Activated CD4-positive, alpha-beta T cell treated with anti-CD3 and anti-CD28 coated beads for 4 hours (primary cell): ENCODE data around the gene UNC93A.
"Not testable (repeated sequence)": the region's sequence is repeated elsewhere in the genome, so short reads cannot be mapped to it uniquely, and the experiment has no call there.

Experiments used
- DNase-seq, 2 donors: peaks; one replicate each; pipeline ENCODE4 v3.0.0-alpha.2; 2020

UNC93A gene

DNA sequence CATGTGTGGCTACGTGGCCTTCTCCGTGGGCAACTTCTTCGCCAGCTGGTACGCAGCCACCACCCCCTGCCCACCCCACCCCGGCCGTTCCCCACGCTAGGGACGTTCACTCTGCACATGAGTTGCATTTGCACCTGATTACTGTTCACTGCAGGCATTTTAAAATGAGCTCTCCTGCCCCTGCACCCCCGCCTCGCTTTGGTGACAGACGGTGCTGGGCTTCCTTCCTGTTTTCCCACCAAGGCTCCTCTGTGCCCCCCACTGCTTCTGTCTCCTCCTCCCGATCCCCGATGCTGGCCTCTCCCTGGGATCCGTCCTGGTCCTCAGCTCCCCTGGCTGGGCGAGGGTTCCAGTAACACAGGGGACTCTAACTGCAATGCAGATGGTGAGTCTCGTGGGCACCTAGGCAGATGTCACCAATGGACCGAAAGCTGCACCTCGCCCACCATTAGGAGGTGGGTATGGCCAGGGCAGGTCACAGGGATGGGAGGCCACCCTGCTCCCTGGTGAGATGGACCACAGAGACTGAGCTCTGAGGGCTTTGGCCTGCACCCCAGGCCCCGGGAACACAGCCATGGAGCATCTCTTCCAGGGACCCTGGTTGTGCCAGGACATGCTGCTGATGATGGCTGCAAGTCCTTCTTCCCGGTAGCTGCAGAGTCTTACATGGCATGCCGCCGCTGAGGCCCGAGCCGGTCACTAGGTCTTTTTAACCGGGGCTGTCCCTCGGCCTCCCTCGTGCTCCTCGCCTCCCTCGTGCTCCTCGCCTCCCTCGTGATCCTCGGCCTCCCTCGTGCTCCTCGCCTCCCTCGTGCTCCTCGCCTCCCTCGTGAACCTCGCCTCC is 3.8 kb downstream of the UNC93A start:
- no peak for DNase-seq

DNA sequence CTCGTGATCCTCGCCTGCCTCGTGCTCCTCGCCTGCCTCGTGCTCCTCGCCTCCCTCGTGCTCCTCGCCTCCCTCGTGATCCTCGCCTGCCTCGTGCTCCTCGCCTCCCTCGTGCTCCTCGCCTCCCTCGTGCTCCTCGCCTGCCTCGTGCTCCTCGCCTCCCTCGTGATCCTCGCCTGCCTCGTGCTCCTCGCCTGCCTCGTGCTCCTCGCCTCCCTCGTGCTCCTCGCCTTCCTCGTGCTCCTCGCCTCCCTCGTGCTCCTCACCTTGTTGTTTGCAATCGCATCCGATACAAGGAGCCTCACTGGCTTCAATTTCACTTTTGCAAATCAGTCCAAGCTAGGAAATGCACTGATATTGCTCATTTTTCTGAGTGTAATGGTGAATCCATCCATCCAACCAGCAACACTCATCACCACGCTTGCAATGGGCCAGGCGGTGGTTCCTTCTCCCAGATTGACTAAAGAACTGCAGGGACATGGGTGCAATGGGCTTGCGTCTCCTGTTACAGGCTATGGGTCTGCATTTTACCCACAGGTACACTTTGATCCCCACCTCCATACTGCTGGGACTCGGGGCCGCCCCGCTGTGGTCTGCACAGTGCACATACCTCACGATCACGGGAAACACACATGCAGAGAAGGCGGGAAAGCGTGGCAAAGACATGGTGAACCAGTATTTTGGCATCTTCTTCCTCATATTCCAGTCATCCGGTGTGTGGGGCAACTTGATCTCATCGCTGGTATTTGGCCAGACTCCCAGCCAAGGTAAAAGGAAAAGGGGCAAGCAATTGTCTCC is 4.6 kb downstream of the UNC93A start:
- no peak for DNase-seq

DNA sequence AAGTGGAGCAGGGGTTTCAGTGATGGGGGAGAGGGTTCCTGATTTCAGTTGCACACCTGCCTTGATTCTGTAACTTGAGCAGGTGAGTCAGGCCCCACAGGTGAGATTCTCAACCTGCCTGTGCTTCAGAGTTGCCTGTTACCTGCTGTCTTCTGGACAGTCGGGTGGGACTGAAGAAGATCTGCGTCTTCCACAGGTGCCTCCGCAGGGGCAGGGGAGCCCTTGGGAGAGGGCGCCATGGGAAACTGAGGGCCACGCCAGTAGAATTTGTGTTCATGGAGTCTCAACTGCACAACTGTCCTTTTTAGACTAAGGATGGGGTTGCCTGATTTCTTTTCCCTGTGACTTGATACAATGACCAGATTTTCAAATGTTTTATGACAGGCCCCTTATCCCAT is 5.2 kb downstream of the UNC93A start:
- DNase-seq = no peak

DNA sequence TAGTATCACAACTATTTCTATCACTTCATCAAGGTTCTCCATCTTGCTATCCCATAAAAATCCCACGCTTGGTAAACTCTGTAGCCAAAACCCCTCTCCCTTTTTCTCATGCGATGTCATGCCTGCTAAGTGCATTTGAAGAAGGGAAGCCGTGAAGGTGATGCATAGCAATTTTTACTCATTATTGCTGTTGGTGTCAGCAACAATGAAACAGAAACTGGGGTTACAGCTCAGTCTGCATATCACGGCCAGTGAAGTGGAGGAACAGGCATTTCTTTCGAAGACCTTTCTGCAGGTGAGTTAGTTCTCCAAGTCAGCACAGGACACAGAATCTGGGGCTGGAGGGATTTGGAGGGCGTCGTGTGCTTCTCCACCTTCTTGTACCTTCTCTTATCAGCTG is 5.8 kb downstream of the UNC93A start:
- DNase-seq = no peak

DNA sequence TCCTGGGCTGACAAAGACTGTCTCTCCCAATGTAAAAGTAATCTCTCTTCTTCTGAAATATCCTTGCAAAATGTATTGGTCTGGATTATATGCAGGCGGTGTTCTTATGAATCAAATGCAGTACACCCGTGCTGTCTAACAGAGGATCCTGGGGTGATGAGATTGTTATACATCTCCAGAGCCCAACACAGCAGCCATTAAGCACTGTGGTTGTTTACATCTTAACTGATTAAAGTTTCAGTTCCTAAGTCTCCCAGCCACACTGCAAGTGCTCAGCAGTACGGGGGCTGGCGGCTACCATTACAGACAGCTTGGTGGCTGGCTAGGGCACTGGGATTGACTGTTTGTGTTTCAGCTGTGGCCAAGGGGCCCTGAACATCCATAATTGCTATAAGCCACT is 7.0 kb downstream of the UNC93A start:
- no peak for DNase-seq

DNA sequence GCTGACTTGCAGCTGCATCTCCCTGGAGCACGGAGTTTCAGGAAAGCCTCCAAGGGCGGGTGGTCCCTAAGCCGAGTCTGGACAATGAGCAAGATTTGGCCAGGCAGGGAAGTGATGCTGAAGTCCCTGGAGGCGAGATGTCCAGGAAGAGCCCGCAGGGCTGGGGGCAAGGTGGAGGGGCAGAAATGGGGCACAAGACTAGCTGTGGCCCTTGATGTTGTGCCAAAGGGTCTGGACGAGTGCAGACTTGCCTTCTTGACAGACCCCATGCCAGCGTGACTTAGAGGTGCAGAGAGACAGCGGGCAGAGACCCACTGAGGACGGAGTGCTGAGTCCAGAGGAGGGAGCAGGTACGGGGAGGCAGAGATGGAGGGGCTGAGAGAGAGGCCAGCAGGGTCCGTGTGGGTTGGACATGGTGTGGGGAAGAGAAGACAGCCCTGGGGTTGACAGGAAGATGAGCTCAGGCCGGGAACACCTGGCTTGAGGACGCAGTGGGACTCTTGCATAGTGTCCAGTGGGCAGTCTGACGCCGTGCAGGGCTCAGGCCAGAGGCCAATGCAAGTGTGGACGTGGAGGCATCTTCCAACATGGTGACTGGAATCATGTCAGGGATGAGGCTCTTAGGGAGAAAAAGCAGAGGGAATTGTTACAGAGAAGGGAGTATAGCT is 8.7 kb downstream of the UNC93A start:
- no peak for DNase-seq

DNA sequence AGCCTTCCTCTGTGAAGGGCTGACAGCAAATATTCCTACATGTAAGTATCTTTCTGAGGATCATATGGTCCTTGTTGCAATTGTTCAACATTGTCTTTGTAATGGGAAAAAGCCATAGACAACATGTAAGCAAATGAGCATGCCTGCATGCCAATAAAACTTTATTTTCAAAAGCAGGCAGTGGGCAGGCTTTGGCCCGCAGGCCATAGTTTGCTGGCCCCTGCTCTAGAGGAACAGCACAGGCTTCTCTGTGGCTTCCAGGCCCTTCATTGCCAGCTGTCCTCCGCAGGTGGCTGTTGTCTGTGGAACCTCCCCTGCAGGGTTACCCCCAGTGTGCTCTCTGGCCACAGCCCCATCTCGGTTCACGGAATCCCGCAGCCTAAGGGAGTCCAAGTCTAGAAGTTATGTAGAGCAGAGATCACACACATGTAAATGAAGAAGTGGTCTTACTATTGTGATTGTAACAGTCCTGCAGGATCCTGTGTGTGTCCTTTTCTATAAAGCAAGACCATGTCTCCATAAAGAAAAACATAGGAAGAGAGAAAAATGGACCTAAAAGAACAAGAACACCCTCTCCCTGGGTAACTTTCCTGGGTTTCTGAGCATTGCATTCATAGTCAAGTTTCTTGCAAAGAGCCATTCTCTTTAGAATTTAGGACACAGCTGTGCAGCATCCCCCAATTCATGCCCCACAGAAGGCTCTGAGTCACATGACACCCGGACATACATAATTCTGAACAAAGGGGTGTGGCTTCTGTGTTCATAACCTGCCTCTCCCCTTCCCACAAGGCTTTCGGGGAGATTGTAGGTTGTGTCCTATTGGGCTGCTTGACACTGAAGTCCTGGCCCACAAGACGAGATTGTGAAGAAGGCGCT is 10.0 kb downstream of the UNC93A start:
- no peak for DNase-seq

DNA sequence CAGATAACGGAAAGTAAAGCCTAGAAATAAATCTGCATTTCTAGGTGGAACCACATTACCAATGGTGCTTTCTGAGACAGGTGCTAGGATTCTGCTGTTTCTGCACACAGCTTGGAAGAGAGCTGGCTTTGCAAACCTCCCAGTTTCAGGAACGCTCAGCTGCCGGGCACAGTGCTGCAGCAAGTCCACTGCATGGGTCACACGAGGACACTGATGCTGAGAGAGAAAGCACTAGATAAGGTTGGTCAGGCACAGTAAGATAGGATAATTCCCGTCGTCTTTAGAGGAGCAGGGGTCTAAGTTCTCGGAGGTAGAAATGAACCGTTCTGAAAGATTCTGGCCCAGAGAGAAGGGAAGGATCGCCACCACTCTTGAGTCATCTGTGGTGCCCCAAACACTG is 11.0 kb downstream of the UNC93A start:
- no peak for DNase-seq

DNA sequence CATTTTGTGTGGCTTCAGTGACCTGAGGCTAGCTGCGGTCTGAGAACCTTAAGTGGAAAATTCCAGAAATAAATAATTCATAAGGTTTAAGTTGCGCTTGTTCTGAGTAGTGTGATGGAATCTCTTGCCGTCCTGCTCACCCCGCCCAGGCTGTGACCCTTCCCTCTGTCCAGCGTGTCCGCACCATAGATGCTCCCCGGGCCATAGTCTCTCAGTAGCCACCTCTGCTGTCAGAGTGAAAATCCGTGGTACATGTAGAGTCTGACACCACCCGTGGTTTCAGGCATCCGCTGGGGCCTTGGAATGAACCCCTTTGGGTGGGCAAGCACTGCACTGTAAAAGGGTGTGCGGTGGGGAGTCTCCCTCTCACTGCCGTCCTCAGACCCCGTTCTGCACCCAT is 11.7 kb downstream of the UNC93A start:
- no peak for DNase-seq

DNA sequence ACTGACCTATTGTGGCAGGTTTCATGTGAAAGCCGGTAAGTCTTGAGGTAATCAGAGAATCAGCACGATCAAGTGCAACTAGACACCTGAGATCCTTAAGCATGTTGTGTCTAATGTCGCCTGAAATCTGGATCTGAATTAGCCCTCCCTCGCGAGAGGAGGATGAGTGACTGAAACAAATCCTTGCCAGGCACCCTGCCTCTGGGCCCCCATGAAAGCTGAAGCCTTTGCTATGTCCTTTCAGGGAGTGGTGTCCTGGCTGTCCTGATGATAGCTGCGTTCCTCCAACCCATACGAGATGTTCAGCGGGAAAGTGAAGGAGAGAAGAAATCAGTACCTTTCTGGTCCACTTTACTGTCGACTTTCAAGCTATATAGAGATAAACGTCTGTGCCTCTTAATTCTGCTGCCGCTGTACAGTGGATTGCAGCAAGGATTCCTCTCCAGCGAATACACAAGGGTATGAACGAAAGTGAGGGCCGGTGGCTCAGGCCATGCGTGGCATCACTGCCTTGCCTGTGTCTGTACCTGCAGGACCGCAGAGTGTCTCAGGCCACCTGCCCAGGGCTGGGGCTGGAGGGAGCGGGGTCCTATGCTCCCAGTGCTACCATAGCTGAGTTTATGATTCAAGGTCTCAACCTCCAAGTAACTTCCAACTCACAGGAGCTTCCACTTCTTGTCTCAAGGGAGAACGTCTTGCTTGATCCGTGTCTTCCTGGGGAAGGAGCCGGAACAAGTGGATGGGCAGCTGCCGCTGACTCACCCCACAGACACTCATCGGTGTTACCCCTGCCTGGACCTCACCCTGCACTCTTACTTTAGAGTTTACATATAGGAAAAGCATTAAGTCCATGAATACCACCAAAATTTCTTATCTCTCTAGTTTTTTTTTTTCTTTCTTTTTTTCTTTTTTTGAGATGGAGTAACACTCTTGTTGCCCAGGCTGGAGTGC is 12.8 kb downstream of the UNC93A start:
- no peak for DNase-seq

DNA sequence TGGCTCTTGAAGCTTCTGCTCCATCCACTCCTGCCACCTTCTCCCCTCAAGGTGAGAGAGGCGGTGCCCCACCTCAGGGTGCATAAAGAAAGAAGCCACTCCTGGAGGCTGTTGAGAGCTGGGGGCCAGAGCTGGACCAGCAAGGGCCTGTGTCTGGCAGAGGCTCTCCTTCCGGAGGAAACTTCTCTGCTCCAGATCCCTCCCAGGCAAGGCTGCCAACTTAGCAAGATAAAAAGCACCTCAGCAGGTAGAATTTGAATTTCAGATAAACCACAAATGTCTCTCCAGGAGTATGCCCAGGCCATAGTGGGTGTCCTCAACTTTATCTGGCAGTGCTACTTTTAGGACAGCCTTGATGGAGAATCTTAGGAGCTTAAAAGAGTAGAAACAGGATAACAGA is 13.8 kb downstream of the UNC93A start:
- no peak for DNase-seq

DNA sequence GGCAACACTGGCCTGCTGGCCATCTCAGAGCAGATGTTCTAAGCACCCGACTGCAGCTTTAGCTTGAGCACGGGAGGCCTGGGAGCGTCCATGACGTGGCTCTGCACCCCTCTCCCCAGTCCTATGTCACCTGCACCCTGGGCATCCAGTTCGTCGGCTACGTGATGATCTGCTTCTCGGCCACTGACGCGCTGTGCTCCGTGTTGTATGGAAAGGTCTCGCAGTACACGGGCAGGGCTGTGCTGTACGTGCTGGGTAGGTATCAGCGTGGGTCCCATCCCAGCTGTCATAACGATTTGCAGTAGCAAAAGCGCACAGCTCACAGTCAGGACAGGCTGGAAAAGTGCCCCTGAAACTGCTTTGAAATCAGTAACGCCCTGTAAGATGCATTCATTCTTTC is 14.7 kb downstream of the UNC93A start:
- DNase-seq = no peak

DNA sequence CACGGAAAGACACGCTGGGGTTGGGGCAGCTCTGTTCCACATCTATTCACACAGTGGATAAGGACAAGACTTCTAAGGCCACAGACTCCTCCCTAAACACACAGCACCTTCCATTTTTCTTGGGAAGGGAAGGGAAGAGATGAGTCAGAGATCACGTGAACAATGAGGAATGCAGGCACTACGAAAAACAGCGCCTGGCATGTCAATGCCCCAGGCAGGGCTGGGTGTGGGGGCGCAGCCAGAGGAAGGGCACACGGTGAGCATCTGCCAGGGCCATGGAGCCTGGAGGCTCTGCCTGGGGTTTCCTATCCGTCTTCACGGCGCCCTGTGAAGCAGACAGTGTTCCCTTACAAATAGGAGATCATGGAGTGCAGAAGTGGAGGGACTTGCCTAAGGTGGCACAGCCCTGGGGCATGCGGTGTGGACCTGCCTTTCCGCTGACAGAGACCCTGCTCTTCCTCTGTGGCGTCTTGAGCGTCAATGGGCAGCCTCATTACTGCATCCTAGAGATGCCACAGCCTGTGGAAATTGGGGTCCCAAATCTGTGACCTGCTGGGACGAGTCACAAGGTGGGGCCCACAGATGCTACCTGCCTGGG is 15.4 kb downstream of the UNC93A start:
- DNase-seq = no peak

DNA sequence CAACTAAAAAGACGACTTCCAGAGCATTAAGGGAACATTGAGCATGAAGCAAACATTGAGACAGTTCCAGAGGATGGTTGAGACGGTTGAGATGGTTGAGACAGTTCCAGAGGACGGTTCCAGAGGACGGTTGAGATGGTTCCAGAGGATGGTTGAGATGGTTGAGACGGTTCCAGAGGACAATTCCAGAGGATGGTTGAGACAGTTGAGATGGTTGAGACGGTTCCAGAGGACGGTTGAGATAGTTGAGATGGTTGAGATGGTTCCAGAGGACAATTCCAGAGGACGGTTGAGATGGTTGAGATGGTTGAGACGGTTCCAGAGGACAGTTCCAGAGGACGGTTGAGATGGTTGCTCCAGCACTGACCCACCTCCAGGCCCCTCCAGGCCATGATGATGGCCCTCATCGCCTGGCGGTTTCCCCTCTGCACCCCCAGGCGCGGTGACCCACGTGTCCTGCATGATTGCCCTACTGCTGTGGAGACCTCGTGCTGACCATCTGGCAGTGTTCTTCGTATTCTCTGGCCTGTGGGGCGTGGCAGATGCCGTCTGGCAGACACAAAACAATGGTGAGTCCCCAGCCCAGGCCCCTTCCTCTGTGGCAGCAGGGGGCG is 16.3 kb downstream of the UNC93A start:
- no peak for DNase-seq

DNA sequence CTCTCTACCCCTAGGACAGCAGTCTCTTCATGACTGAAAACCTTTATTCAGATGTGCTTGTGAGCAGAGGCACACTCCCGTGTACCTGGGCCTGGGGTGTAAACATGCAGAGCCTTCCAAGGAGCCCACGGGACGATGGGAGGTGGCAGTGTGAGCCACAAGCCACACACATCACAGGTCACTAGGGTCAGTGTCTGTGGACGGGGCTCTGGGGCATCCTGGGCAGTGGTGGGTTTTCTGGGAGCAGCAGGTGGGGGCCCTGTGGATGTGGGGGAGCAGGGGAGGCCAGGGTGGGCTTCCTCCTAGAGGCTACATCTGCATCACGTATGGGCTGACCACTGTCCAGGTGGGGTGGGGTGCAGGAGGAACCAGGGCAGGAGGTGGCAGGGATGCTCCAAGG is 17.1 kb downstream of the UNC93A start:
- no peak for DNase-seq

DNA sequence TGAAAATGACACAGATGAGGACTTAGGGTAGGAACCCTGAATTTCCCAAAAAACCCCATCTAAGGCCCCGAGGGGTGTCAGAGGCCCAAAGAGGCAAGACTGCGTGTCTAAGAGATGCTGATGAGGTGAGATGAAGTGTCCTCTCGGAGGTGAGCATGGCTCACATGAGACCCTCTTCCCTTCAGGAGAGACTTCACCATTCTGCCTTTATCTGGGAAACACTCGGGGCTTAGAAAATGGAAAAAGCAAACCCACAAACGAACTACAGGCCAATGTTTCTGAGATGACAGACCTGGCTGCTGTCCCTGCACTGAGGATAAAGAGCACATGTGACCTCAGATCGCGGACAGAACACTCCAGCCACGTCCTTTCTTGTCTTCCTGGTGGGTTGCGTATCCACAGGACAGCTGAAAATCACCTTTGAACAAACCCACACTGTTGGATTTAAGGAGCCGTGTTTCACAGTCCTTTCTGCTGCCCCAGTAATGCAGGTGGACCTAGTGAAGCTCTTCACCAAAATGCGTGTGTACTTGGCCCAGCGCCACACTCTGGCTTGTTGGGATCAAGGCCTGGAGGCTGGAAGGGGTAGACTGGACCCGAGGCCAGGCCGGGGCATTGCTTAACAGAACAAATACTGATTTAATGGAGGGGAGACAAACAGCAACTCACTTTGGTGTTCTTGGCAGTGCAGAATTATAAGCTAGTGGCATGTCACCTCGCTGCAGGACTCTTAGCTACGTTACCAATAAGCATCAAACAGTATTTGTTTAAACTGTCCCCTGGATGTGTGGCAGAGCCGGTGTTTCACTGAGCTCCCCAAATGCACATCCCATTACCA is 18.5 kb downstream of the UNC93A start:
- DNase-seq = not testable (repeated sequence)

DNA sequence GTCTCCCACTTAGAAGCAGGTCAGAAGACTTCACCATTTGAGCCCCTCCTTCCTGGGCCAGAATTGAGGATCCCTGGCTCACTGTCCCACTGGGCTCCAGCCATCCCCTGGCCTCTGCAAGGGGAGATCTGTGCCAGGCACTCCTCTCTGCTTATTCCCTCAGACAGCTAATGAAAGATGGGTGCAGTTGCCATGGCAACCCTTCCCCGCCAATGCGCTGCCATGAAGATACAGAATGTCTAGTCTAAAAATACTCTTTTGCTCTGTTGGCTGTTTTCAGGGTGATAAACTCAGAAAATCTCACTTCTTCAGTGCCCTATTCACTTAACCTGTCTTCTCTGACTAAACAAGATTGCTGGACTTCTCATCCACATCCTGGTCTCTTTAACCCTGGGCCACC is 20.2 kb downstream of the UNC93A start:
- no peak for DNase-seq

DNA sequence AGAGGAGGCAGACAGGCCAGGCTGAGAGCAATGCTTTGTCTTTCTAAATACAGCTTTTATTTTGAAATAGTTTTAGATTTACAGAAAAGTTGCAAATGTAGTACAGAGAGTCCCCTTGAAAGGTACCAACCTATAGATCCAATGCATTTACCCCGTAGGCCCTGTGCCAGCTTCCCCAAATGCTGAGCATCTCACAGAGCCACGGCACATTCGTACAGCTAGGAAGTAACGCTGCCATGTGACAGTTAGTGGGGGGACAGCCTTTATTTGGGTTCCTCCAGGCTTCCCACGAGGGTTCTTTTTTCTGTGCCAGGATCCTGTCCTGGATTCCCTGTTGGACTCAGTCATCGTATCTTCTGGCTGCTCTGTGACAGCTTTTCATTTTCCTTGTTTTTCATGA is 20.6 kb downstream of the UNC93A start:
- DNase-seq = not testable (repeated sequence)

DNA sequence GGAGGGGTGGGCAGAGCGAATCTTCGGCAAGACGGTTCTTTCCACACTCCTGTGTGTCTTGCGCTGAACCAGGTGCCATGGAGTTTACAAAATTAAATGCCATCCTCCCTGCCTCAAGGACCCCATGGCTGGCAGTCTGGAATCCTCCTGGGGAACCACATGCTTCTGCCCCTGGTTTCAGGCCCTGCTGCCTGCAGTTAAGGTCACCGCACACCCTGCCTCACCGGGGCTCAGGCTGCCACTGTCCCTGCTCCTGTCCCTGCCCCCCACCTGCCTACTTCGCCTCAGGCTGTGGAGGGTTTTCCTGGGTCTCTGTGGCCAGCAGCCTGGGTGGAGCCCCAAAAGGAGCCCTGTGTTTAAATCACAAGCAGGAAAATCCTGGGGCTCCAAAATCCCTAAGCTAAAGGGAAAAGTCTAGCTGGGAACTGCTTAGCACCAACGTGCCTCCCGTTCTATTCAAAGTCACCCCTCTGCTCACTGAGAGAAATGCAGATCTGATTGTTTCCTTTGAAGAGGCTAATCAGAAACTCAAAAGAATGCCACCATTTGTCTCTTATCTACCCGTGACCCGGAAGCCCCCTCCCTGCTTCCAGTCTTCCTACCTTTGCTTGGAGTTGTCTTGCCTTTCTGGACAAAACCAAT is 23.2 kb downstream of the UNC93A start:
- DNase-seq = no peak
